Kidney epithelial cell (primary cell): ENCODE data around the gene STIP1. TPM values are rescaled to one million over a fixed set of nuclear protein-coding genes. Genes with fewer than 3 reads are reported as not detected.
A peak's percentile ranks its signal among the peaks of the same experiment; 100 is the strongest.

Experiments used
- DNase-seq: peaks from one replicate; pipeline ENCODE4 v3.0.0-alpha.2; 2010; ENCODE audit warnings: low read depth
- H3K27me3 ChIP-seq: 2 replicates; pipeline ENCODE4 v1.6.0; 2011; ENCODE audit warnings: low read length; ENCODE audit not compliant: control insufficient read depth, insufficient read depth
- H3K36me3 ChIP-seq: 2 replicates; pipeline ENCODE4 v1.5.1; 2011; ENCODE audit warnings: low read length; ENCODE audit not compliant: control insufficient read depth, insufficient read depth
- H3K4me3 ChIP-seq: 2 replicates; pipeline ENCODE4 v1.5.1; 2011; ENCODE audit warnings: low read depth, mild to moderate bottlenecking, control low read depth, low read length
- total RNA-seq: library from RNA; depleted of rRNA; stranded (reverse); fragments of >200 nt; gene quantifications from 2 replicates; pipeline ENCODE4 v1.2.3, GENCODE V29; 2015
- TF ChIP-seq, protein P1 (sequence below): IDR thresholded peaks from 2 replicates; pipeline ENCODE4 v1.5.1; 2011; ENCODE audit warnings: mild to moderate bottlenecking, moderate library complexity, low read length, control low read depth, inconsistent platforms; ENCODE audit not compliant: insufficient read depth, poor library complexity, severe bottlenecking

STIP1 gene
- total RNA-seq, 1 donor from 2014 or later, result 138 TPM

DNA sequence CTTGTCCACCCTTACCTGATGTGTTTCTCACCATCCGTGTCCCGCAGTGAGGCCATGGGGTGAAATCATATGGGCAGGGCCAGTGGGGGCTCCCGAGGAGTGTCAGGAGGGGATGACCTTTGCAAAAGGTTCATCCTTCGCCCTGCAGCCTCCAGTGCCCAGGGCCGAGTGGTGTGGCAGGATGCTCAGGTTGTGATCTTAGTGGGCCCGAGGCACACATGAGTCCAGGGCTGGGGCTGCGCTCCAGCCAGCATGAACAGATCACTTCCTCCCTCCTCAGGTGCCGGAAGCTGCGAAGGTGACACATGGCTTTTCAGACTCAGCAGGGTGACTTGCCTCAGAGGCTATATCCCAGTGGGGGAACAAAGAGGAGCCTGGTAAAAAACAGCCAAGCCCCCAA, 52.1 kb downstream of the STIP1 start:
- TF ChIP-seq, protein P1, sequence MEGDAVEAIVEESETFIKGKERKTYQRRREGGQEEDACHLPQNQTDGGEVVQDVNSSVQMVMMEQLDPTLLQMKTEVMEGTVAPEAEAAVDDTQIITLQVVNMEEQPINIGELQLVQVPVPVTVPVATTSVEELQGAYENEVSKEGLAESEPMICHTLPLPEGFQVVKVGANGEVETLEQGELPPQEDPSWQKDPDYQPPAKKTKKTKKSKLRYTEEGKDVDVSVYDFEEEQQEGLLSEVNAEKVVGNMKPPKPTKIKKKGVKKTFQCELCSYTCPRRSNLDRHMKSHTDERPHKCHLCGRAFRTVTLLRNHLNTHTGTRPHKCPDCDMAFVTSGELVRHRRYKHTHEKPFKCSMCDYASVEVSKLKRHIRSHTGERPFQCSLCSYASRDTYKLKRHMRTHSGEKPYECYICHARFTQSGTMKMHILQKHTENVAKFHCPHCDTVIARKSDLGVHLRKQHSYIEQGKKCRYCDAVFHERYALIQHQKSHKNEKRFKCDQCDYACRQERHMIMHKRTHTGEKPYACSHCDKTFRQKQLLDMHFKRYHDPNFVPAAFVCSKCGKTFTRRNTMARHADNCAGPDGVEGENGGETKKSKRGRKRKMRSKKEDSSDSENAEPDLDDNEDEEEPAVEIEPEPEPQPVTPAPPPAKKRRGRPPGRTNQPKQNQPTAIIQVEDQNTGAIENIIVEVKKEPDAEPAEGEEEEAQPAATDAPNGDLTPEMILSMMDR, result no peak
- Histone ChIP-seq H3K36me3 (no peaks in the 10 kb centered on the region), H3K27me3 (no peaks in the 10 kb centered on the region), H3K4me3 (no peak overlapping the region)
- DNase-seq, result no peak

DNA sequence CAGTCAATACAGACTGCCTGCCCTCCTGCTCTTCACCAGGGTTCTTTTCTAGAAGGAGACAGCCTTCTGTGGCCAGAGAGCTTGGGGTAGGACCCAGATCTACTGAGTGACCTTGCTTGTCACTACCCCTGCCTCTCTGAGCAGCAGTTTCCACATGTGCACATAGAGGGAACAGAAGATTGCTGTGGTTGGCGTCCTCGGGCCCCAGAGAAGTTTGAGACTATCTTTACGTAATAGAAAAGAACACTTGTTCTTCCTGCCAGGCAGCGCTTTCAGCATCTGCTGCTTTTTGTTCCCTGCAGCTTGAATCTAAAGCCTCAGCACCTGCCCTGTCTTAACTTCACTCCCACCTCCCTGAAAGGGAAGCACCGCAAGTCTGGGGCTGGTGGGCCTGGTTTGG, 53.0 kb downstream of the STIP1 start:
- TF ChIP-seq, protein P1, result no peak
- DNase-seq, result no peak
- peaks cover 3% of the 10 kb centered on the region for H3K36me3 ChIP-seq
- H3K27me3 ChIP-seq, result no peaks in the 10 kb centered on the region
- no peak overlapping the region for H3K4me3 ChIP-seq

DNA sequence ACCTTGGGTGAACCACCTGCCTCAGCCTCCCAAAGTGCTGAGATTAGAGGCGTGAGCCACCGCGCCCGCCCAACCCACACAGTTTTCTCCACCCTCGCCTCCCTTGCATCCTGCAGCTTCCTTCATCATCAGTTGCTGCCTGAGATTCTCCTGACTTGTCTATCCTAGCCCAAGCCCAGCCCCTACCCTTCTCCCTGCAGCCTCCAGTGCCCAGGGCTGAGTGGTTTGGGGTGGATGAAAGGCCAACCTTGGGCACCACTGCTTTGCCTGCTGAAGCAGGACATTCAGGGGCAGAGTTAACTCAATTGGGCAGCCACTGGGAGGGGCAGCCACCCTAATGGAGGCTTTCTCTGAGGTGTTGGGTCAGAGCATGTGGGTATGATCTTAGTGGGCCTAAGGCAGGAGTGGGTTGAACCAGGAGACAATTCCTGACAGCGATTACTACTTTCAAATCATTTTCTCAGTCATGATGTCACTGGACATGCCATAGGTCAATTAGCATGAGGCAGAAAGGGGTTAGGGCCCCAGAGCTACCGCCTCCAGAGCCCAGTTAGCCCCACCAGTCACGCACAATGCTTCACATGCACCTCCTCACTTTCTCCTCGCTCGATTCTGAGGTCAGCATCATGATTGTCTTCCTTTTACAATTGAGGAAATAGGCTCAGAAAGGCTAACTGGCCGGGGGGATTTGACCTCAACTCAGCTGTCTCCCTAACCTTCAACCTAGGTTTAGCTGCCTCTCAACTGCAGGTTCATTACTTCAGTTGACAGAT, 53.9 kb downstream of the STIP1 start:
- H3K27me3 ChIP-seq, result no peaks in the 10 kb centered on the region
- TF ChIP-seq, protein P1, result no peak
- H3K36me3 ChIP-seq, result peaks cover 3% of the 10 kb centered on the region
- no peak for DNase-seq
- peak overlapping the region; percentile 58 for H3K4me3 ChIP-seq

DNA sequence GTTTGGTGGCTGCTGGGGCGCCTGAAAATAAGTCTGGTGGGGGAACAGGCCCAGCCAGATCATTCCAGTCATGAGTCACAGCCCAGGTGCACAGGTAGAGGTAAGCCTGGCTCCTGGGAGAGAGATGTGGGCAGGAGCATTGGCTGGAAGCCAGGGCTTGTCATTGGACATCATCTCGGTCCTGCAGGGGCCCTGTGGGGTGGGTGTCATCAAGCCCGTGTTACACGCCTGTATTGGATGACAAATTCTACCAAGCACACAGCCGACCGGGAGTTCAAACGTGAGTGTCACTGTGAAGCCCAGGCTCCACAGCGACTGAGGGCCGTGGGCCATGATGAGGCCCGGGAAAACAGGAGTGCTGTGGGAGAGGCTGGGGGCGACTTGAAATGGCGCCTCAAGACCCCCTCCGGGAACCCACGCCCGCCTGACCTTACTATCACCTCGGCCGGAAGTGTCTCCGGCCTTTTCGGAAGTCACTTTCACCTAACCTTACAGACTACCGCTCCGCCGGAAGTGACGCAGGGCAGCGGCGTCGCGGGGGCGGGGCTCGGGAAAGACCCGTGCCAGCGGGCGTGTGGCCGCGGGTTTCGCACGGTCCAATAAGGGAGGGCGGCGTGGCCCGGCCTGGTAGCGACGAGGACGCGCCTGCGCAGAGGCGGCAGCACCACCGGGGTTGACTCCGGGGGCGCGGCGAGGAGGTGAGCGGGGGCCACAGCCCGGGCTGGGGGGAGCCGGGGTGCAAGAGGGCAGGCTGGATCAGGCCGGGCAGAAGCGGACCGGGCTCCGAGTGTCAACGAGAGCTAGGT, 54.7 kb downstream of the STIP1 start, which contains the start of gene FKBP2:
Gene FKBP2 (plus strand): TSS at position 661 of the 806 bp plus-strand sequence. CDS start 1,293 bp downstream, outside the sequence.
- peak; percentile 71 for DNase-seq
- H3K27me3 ChIP-seq, result no peaks in the 10 kb centered on the region
- peak within 1 kb of the TSS; percentile 87 for H3K4me3 ChIP-seq
- TF ChIP-seq, protein P1, result no peak
- H3K36me3 ChIP-seq, result peaks cover 3% of the 10 kb centered on the region

DNA sequence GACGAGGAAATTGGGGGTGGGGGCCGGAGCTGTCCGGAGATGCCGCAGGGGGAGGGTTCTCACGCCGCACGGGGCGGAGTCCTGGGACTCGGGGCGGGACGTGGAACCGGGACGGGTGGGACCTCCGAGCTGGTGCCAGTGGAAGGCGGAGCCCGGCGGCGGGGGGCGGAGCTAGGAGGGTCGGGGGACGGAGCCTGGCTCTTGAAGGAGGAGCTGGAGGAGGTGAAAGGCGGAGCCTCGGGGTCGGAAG, 55.2 kb downstream of the STIP1 start:
- TF ChIP-seq, protein P1, result no peak
- H3K36me3 ChIP-seq, result peaks cover 3% of the 10 kb centered on the region
- DNase-seq, result no peak
- no peaks in the 10 kb centered on the region for H3K27me3 ChIP-seq
- peak overlapping the region; percentile 58 for H3K4me3 ChIP-seq
